ENCODE measurements around the gene CDT1. TPM values are rescaled to one million over a fixed set of nuclear protein-coding genes. Genes with fewer than 3 reads are reported as not detected.

The CDT1 gene
- total RNA-seq, 1 experiment from 2014 or later: 160 TPM

DNA sequence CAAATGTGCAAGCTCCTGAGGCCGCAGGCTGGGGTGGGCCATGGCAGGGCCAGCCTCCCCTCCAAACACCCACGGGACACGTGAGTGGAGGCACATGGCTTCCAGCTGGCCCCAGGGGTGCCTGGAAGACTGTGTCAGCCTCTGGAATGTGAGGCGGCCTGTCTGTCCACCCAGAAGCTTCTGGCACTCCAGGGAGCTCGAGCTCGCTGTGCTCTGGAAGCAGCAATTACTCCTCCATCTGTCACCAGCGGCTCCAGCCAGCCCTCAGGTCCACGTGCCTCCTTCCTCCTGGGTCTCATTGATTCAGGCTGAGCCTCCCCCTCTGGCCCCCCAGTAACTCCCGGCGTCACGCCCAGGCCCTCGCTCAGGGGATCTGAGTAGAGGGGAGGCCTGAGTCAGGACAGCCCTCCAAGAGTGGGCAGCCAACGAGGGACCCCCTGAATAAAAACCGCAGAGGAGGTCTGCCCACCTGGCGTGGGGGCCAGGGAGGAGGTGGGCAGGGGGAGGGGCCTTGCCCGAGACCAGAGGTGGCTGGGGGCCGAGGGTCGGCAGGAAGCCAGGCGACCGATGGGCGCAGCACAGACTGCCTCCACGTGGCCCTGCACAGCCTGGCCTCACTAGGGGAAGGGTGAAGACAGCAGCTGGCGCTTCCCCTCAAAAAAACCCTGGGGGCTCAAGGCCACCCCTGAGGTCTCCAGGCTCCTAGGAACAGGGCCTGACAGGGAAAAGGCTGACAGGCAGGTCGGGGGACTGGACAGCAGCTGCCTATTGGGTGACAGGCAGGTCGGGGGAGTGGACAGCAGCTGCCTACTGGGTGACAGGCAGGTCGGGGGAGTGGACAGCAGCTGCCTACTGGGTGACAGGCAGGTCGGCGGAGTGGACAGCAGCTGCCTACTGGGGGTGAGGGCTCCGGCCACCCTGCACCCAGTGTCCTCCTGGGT, 30.4 kb upstream of the CDT1 start:
- intact Hi-C loops (cut with micrococcal nuclease): no loop called here

More for the DNA sequence above, 30.4 kb upstream of the CDT1 start:
- Histone ChIP-seq H3K9me3 (ENCODE audit: control insufficient read depth in 1 of 2, insufficient read depth in 1 of 2, low read depth in 1 of 2, low read length in 2 of 2) (no peaks in the 10 kb centered on the region), H3K4me2 (ENCODE audit: low read length) (peak overlapping the region; percentile 34), H3K9ac (ENCODE audit: low read length) (peak overlapping the region; percentile 26; the same call in 1 of the 2 replicates), H3K4me1 (ENCODE audit: control insufficient read depth in 1 of 2, insufficient read depth in 2 of 2, low read length in 2 of 2) (peaks cover 63 to 77% of the 10 kb centered on the region in 2 experiments), H3K27me3 (ENCODE audit: insufficient read depth, low read length) (no peaks in the 10 kb centered on the region), H3K9me2 (ENCODE audit: insufficient read depth) (no peaks in the 10 kb centered on the region), H4K20me1 (ENCODE audit: insufficient read depth) (peaks cover 24% of the 10 kb centered on the region; the same call in 1 of the 2 replicates), H3K79me2 (ENCODE audit: insufficient read depth, low read length) (peaks cover 99% of the 10 kb centered on the region), H3K27ac (ENCODE audit: low read depth, low read length) (peak overlapping the region; percentile 12; the same call in 1 of the 2 replicates), H2AFZ (ENCODE audit: low read depth, low read length, poor library complexity, severe bottlenecking) (no peak overlapping the region), H3K36me3 (ENCODE audit: control insufficient read depth in 1 of 2, insufficient read depth in 2 of 2, low read length in 2 of 2) (peaks cover 0 to 14% of the 10 kb centered on the region in 2 experiments; a peak in 1 of 4 replicates), H3K4me3 (replicated peaks in 1 of 2; ENCODE audit: low read depth in 1 of 2, low read length in 2 of 2) (no peak overlapping the region)
- RAD21 ChIA-PET (ENCODE audit: low non-redundant PET in 1 of 2, low total read pairs in 2 of 2, uncharacterized antibody in 2 of 2, unreplicated experiment in 2 of 2): no interaction called here
- CTCF ChIA-PET: interaction anchor here (1.1 to 2.0 kb wide), 3 partner anchors 12 to 36 kb away, joined by 6 to 9 read pairs (median 8); partner anchors contain the start of gene PIEZO1
- DNase-seq (ENCODE audit: low read depth, low spot score) (no peak), ATAC-seq (no peak)
- POLR2A ChIA-PET: interaction anchor here (0.7 to 3.2 kb wide), 6 partner anchors 7 to 420 kb away, joined by 3 to 18 read pairs (median 4); partner anchors contain the start of genes MVD and PIEZO1
- TF ChIP-seq POLR2AphosphoS5 (IDR thresholded peaks at IDR 0.05; ENCODE audit: low read depth, low read length) (no peak), ELF1 (IDR thresholded peaks at IDR 0.05; ENCODE audit: borderline replicate concordance, low read depth) (no peak), JUND (IDR thresholded peaks at IDR 0.05) (no peak), CEBPB (IDR thresholded peaks at IDR 0.05; ENCODE audit: low read depth) (no peak), CBX3 (IDR thresholded peaks at IDR 0.05; ENCODE audit: low read depth) (no peak), ZFX (IDR thresholded peaks at IDR 0.05) (no peak), SIN3A (IDR thresholded peaks at IDR 0.05; ENCODE audit: low read depth) (no peak), FOSL1 (IDR thresholded peaks at IDR 0.05; ENCODE audit: low read depth) (no peak), ZNF274 (IDR thresholded peaks at IDR 0.05; ENCODE audit: low read depth, low read length) (no peak), TCF7L2 (IDR thresholded peaks at IDR 0.05; ENCODE audit: borderline replicate concordance, extremely low read depth, insufficient read depth, insufficient read length) (no peak), EGR1 (IDR thresholded peaks at IDR 0.05; ENCODE audit: low read depth) (no peak), SP1 (IDR thresholded peaks at IDR 0.05; ENCODE audit: low read depth) (no peak), SRF (IDR thresholded peaks at IDR 0.05; ENCODE audit: low read depth) (no peak), EZH2 (IDR thresholded peaks at IDR 0.05) (no peak), ZBTB33 (IDR thresholded peaks at IDR 0.05; ENCODE audit: extremely low read depth, insufficient replicate concordance, low read length) (no peak), EZH2phosphoT487 (IDR thresholded peaks at IDR 0.05; ENCODE audit: borderline replicate concordance) (no peak), RAD21 (IDR thresholded peaks at IDR 0.05; ENCODE audit: low read depth) (no peak), POLR2A (IDR thresholded peaks at IDR 0.05; ENCODE audit: borderline replicate concordance, extremely low read depth, insufficient read depth, insufficient read length) (no peak)
- TF ChIP-seq, protein P1, sequence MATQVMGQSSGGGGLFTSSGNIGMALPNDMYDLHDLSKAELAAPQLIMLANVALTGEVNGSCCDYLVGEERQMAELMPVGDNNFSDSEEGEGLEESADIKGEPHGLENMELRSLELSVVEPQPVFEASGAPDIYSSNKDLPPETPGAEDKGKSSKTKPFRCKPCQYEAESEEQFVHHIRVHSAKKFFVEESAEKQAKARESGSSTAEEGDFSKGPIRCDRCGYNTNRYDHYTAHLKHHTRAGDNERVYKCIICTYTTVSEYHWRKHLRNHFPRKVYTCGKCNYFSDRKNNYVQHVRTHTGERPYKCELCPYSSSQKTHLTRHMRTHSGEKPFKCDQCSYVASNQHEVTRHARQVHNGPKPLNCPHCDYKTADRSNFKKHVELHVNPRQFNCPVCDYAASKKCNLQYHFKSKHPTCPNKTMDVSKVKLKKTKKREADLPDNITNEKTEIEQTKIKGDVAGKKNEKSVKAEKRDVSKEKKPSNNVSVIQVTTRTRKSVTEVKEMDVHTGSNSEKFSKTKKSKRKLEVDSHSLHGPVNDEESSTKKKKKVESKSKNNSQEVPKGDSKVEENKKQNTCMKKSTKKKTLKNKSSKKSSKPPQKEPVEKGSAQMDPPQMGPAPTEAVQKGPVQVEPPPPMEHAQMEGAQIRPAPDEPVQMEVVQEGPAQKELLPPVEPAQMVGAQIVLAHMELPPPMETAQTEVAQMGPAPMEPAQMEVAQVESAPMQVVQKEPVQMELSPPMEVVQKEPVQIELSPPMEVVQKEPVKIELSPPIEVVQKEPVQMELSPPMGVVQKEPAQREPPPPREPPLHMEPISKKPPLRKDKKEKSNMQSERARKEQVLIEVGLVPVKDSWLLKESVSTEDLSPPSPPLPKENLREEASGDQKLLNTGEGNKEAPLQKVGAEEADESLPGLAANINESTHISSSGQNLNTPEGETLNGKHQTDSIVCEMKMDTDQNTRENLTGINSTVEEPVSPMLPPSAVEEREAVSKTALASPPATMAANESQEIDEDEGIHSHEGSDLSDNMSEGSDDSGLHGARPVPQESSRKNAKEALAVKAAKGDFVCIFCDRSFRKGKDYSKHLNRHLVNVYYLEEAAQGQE (IDR thresholded peaks at IDR 0.05; ENCODE audit: low read depth): no peak
- TF ChIP-seq, protein P2, sequence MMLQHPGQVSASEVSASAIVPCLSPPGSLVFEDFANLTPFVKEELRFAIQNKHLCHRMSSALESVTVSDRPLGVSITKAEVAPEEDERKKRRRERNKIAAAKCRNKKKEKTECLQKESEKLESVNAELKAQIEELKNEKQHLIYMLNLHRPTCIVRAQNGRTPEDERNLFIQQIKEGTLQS (IDR thresholded peaks at IDR 0.05): no peak
- BruUV-seq (replicated peaks): no TSS peak
